Activated naive CD8-positive, alpha-beta T cell (primary cell): ENCODE results near the gene LOXL1.

Experiments
- H3K27ac Mint-ChIP-seq: one replicate; pipeline ENCODE4 v1.8.0; 2021; ENCODE audit warnings: mixed read lengths
- H3K27me3 Mint-ChIP-seq: one replicate; pipeline ENCODE4 v1.8.0; 2021; ENCODE audit warnings: mixed read lengths
- H3K36me3 Mint-ChIP-seq: one replicate; pipeline ENCODE4 v1.8.0; 2021; ENCODE audit warnings: mixed read lengths
- H3K4me1 Mint-ChIP-seq: one replicate; pipeline ENCODE4 v1.8.0; 2021; ENCODE audit warnings: low read depth, mixed read lengths
- H3K4me3 Mint-ChIP-seq: one replicate; pipeline ENCODE4 v1.8.0; 2021; ENCODE audit warnings: mild to moderate bottlenecking, mixed read lengths
- H3K9me3 Mint-ChIP-seq: one replicate; pipeline ENCODE4 v1.8.0; 2021; ENCODE audit warnings: low read depth, mixed read lengths

LOXL1 gene

GRCh38 chr15:73892446-73893226, 33.6 kb upstream of the LOXL1 start:
- Mint-ChIP-seq H3K27ac (no peak overlapping the region), H3K4me3 (no peak overlapping the region), H3K4me1 (no peaks in the 10 kb centered on the region), H3K9me3 (no peaks in the 10 kb centered on the region), H3K27me3 (no peaks in the 10 kb centered on the region), H3K36me3 (peaks cover 4% of the 10 kb centered on the region)

DNA sequence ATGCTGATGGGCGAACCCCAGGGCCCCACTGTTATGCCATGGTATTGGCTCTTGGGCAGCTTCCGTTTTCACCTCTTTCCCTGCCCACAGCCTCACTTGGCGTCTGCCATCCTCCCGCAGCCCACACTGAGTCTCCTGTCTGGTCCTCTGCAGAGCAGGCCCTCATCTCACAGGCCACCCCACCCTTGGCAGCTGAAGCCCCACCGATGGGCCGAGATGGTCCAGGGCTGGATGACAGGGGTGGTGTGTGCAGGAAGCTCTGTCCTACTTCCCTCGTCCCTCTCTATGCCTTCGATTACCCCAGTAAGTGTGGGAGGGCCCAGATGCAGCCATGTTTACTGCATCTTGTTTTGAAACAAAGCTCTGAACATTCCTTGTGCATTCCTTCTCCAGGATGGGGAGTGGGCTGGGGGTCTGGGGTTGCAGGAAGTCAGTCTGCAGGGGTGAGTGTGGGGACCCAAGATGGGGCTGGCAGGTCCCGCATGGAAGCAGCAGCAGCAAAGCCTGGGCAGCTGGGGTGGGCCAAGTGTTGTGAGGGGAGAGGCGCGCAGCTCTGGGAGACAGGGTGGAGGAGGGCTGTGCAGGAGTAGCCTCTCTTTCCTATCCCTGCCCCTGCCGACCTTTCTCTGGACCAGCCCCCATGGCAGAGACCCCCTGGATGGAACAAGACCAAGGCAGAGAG, 32.0 kb upstream of the LOXL1 start:
- H3K27ac Mint-ChIP-seq: no peak overlapping the region
- no peaks in the 10 kb centered on the region for H3K4me1 Mint-ChIP-seq
- H3K4me3 Mint-ChIP-seq: no peak overlapping the region
- H3K9me3 Mint-ChIP-seq: no peaks in the 10 kb centered on the region
- H3K27me3 Mint-ChIP-seq: no peaks in the 10 kb centered on the region
- peaks cover 4% of the 10 kb centered on the region for H3K36me3 Mint-ChIP-seq

DNA sequence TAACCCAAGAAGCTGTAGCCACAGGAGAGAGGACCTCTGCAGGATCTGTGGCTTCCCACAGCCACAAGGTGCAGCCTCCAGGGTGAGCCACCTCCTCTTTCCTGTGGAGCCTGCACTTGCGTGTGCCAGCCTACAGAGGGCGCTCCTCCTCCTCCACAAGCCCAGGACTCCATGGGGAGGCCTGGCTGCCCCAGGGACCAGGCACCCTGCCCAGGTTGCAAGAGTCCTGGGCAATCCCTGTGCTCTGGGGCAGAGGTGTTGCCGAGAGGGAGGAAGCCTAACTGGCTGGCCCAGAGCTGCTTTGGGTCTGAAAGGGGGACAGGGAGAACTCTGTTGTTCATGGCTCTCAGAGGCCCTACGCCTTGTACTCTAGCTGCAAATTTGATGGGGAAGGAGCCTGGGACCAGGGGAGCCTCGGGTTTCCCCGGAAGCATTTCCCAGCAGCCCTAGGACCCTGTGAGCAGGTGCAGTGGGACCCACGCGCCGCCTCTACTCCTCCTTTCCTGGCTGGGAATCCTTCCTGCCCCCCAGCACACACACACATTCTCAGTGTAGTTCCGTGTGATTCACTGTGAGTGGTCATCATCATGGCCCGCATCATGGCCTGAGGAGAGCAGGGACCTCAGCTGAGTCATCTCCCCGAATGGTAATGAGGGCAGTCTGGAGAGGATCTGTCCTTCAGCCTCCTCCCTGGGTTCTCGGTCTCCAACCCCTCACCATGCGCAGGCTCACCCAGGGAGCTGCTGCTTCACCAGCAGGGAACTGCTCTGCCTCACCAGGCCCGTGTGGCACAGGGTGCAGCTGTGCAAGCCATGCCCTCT, 28.6 kb upstream of the LOXL1 start:
- Mint-ChIP-seq H3K36me3 (peaks cover 5% of the 10 kb centered on the region), H3K9me3 (no peaks in the 10 kb centered on the region), H3K27ac (no peak overlapping the region), H3K4me1 (no peaks in the 10 kb centered on the region), H3K27me3 (no peaks in the 10 kb centered on the region), H3K4me3 (no peak overlapping the region)

- Mint-ChIP-seq H3K27ac (no peak overlapping the region), H3K36me3 (peaks cover 2% of the 10 kb centered on the region), H3K9me3 (no peaks in the 10 kb centered on the region), H3K27me3 (no peaks in the 10 kb centered on the region), H3K4me1 (no peaks in the 10 kb centered on the region), H3K4me3 (no peak overlapping the region)
These were observed 26.8 kb upstream of the LOXL1 start for GRCh38 chr15:73899197-73900094.

DNA sequence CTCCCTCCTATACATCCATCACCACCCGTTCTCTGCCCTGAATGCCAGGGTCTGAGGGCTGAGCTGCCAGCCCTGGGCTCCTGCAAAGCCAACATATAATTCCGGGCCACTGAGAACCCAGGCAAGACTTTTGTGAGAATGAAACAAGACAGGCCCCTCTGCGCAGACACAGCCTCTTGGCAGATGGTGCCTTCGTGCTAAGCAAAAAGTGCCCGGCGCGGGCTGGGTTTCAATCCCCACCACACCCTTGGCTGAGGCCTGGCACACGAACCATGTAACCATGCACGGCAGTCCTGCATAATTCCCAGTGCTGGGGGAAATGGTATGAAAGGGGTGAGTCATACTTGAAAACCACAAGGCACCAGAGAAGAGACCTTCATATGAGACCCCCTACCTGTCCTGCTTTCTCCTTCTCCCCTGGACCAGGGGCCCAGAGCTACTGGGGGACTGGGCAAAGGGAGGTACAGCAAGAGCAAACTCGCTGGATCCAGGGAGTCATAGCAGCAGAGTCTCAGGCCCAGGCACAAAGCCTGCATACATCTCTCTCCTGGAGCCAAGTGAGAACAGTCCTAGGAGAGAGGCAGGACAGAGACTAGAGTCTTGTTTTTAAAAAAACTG, 26.1 kb upstream of the LOXL1 start:
- Mint-ChIP-seq H3K9me3 (no peaks in the 10 kb centered on the region), H3K36me3 (peaks cover 4% of the 10 kb centered on the region), H3K27ac (no peak overlapping the region), H3K4me3 (no peak overlapping the region), H3K4me1 (no peaks in the 10 kb centered on the region), H3K27me3 (no peaks in the 10 kb centered on the region)

DNA sequence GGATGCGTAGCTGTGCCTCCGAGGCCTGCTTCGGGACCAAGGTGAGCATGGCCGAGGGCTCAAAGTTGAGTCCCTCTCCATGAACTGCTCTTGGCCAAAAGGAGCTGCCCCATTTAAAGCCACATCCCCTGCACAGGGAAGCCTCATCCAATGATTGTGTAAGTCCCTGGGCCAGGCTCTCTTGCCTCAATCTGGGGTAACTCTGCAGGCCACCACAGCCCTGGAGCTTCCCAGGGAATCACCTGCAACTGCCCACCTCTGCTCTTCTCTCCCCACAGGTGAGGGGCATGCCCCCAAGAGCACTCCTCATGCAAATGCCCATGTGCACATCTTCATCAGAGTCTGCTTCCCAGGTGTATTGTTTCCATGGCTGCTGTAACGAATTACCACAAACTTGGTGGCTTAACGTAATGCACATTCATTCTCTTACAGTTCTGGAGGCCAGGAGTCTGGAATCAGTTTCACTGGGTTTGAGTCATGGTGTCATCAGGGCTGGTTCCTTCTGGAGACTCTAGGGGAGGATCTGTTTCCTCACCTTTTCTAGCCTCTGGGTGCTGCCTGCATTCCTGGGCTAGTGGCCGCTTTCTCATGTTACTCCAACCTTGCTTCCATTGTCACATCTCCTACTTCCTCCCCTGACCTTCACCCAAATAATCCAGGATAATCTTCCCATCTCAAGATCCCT, 25.0 kb upstream of the LOXL1 start:
- H3K36me3 Mint-ChIP-seq: peaks cover 5% of the 10 kb centered on the region
- no peaks in the 10 kb centered on the region for H3K9me3 Mint-ChIP-seq
- no peak overlapping the region for H3K4me3 Mint-ChIP-seq
- no peaks in the 10 kb centered on the region for H3K4me1 Mint-ChIP-seq
- no peak overlapping the region for H3K27ac Mint-ChIP-seq
- H3K27me3 Mint-ChIP-seq: no peaks in the 10 kb centered on the region

DNA sequence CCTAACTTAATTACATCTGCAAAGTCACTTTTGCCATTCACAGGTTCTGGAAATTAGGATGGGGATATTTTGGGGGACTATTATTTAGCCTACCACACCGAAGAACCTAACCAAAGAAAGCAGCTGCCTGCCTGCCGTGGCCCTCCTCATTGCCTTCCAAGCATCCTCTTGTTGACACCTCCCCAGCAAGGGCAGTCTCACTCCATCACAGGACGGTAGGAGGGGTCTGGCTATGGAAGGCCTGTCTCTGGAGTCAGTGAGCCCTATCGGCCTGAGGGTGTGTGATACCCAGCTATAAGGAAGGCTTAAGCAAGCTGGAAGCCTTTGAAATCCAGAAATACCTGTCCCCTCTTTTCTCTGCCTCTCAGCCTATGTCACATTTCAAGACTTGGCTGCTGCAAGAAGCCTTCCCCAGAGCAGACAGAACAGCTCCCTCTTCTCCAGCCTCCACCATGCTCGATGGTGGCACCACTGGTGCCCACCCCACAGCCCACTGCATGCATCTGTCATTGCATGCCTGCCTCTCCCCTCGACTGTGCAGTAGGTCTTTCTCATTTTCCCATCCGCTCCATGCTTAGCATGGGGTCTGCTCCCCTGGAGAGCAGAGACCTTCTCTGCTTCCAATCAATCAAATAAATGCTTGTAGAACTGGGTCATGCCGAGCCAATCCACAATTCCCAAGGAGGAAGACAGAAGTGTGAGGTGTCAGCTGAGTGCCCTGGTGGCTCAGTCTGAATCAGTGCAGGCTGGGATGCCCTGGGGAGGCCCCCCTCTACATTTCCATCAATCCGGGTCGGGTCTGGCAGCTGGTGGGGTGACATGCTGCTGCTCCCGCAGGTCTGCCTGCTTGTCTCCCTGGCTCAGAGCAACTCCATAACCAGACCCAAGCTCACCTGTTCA, 23.9 kb upstream of the LOXL1 start:
- peaks cover 9% of the 10 kb centered on the region for H3K36me3 Mint-ChIP-seq
- no peaks in the 10 kb centered on the region for H3K9me3 Mint-ChIP-seq
- H3K4me1 Mint-ChIP-seq: no peaks in the 10 kb centered on the region
- H3K27ac Mint-ChIP-seq: no peak overlapping the region
- no peaks in the 10 kb centered on the region for H3K27me3 Mint-ChIP-seq
- H3K4me3 Mint-ChIP-seq: no peak overlapping the region

DNA sequence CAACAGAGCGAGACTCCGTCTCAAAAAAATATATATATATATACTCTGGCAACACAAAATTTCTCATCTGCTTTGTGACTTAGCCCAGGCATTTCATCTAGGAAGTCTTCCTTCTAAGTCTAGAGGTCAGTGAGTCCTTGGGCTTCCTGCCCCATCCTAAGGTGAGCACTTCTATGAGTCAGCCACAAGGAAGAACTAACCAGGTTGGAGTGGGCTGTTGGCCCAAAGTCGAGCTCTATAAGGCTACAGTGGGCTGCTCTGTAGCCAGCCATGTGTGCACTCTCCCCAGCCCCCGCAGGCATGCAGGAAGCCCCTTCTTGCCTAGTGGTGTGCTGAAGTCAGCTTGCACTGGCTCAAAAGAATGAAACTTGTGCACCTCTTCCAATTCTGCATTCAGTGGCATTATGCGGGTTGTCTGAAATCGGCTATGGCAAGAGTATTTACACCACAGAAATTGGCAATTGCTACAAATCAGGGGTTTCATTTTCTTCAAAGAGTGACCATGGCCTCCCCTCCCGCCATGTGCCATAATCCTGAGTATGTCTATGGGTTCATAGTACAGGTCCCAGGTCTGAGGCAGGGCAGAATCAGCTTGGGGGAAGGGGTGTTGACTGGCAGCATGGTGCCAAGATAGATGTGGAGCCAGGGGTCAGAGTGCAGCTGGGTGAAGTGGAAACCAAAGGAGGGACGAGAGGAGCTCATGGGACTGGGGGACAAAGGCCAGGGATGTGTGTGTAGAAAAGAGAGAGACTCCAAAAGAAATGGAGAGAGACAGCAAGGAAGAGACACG, 22.0 kb upstream of the LOXL1 start:
- peaks cover 9% of the 10 kb centered on the region for H3K36me3 Mint-ChIP-seq
- no peak overlapping the region for H3K4me3 Mint-ChIP-seq
- H3K4me1 Mint-ChIP-seq: no peaks in the 10 kb centered on the region
- H3K27me3 Mint-ChIP-seq: no peaks in the 10 kb centered on the region
- no peaks in the 10 kb centered on the region for H3K9me3 Mint-ChIP-seq
- no peak overlapping the region for H3K27ac Mint-ChIP-seq

DNA sequence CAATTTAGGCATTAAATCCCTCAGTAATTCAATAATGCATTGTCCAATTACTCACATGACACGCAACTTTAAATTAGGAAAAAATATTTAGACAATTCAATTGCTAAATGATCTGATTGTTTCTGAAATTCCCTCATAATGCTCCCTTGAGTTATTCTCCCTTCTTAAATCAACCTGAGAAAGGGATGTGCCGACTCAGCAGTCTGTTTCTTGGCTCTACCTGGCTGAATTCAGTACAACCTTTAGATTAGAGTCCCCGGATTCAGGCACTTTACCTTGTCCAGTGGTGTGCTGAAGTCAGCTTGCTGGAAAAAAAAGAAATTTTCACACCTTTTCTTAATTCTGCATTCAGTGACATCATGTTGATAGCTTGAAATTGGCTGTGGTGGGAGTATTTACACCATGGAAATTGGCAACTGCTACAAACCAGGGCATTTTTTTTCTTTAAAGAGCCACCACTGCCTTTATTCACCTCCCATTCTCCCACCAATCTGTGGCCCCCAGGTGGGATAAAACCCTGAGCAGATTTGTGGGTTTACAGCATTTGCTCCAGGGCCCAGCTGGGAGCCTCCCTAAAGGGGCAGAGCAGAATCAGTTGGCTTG, 20.9 kb upstream of the LOXL1 start:
- no peak overlapping the region for H3K27ac Mint-ChIP-seq
- H3K36me3 Mint-ChIP-seq: peaks cover 9% of the 10 kb centered on the region
- H3K4me3 Mint-ChIP-seq: no peak overlapping the region
- H3K9me3 Mint-ChIP-seq: no peaks in the 10 kb centered on the region
- no peaks in the 10 kb centered on the region for H3K27me3 Mint-ChIP-seq
- H3K4me1 Mint-ChIP-seq: no peaks in the 10 kb centered on the region

- no peak overlapping the region for H3K27ac Mint-ChIP-seq
- H3K36me3 Mint-ChIP-seq: peaks cover 7% of the 10 kb centered on the region
- no peaks in the 10 kb centered on the region for H3K9me3 Mint-ChIP-seq
- H3K4me3 Mint-ChIP-seq: no peak overlapping the region
- no peaks in the 10 kb centered on the region for H3K4me1 Mint-ChIP-seq
- no peaks in the 10 kb centered on the region for H3K27me3 Mint-ChIP-seq
These were observed 19.8 kb upstream of the LOXL1 start for GRCh38 chr15:73906346-73907034.

- Mint-ChIP-seq H3K27me3 (no peaks in the 10 kb centered on the region), H3K36me3 (peaks cover 7% of the 10 kb centered on the region), H3K4me1 (no peaks in the 10 kb centered on the region), H3K9me3 (no peaks in the 10 kb centered on the region), H3K27ac (no peak overlapping the region), H3K4me3 (no peak overlapping the region)
These were observed 19.2 kb upstream of the LOXL1 start for GRCh38 chr15:73907035-73907408.
